DND-41 (cell line): ENCODE measurements around the gene FAR2.

Experiments used
- CTCF ChIP-seq: IDR thresholded peaks from 2 replicates; pipeline ENCODE4 v1.5.1; 2012; ENCODE audit warnings: borderline replicate concordance, low read length, moderate library complexity, mild to moderate bottlenecking; ENCODE audit not compliant: poor library complexity, severe bottlenecking; ENCODE audit errors: extremely low read depth
- EZH2 ChIP-seq: IDR thresholded peaks from 3 replicates; pipeline ENCODE4 v1.6.1; 2012; ENCODE audit warnings: borderline replicate concordance, low read depth, mild to moderate bottlenecking, moderate library complexity, low read length, inconsistent platforms; ENCODE audit not compliant: severe bottlenecking

- TF ChIP-seq EZH2 (no peak), CTCF (no peak)
Measured at GRCh38 chr12:29291226-29291625, 142.1 kb downstream of the FAR2 start.
